K562 (cell line): ENCODE data around the gene CFAP53. TPM values are rescaled to one million over a fixed set of nuclear protein-coding genes. Genes with fewer than 3 reads are reported as not detected.
A peak's percentile ranks its signal among the peaks of the same experiment; 100 is the strongest.

Experiments used
- AFF1 ChIP-seq, 2 experiments: fragments of 450-650 bp; IDR thresholded peaks; 2 replicates each; pipeline ENCODE4 v1.6.1; 2018; ENCODE audit warnings: mild to moderate bottlenecking in 2 of 2, low read depth in 1 of 2; ENCODE audit not compliant: partially characterized antibody in 2 of 2
- BCLAF1 ChIP-seq, 2 experiments: fragments of 450-650 bp in 1 of 2; IDR thresholded peaks; 2 replicates each; pipeline ENCODE4 v1.6.1; 2011 to 2017; ENCODE audit warnings: low read depth in 2 of 2, antibody characterized with exemption in 1 of 2, borderline replicate concordance in 1 of 2, low read length in 1 of 2, mild to moderate bottlenecking in 1 of 2, mixed read lengths in 1 of 2; ENCODE audit not compliant: control insufficient read depth in 1 of 2
- CHCHD3 ChIP-seq: fragments of 250-450 bp; sonication (Bioruptor Pico); IDR thresholded peaks from 2 replicates; pipeline ENCODE4 v2.1.2; 2022; ENCODE audit warnings: mild to moderate bottlenecking
- ILF3 ChIP-seq: fragments of 450-650 bp; IDR thresholded peaks from 2 replicates; pipeline ENCODE4 v1.6.1; 2018; ENCODE audit warnings: antibody characterized with exemption, mild to moderate bottlenecking, moderate library complexity, borderline replicate concordance
- ILK ChIP-seq: fragments of 450-650 bp; IDR thresholded peaks from 2 replicates; pipeline ENCODE4 v1.6.1; 2016; ENCODE audit warnings: missing genetic modification characterization, low read depth, mild to moderate bottlenecking, missing compliant biosample characterization, moderate library complexity, borderline replicate concordance
- MAFF ChIP-seq: IDR thresholded peaks from 2 replicates; pipeline ENCODE4 v1.6.1; 2012; ENCODE audit warnings: low read length, improper control_type of control experiment
- MEF2A ChIP-seq: IDR thresholded peaks from 2 replicates; pipeline ENCODE4 v1.6.1; 2011; ENCODE audit warnings: low read depth, mild to moderate bottlenecking, low read length, moderate library complexity; ENCODE audit not compliant: control insufficient read depth
- MNT ChIP-seq, 2 experiments: fragments of 450-650 bp; conservative IDR thresholded peaks; 2 replicates each; pipeline ENCODE4 v1.6.1; 2017; ENCODE audit warnings: mild to moderate bottlenecking in 2 of 2, moderate library complexity in 2 of 2
- MYBL2 ChIP-seq, 2 experiments: fragments of 450-650 bp in 1 of 2; sonication (generic) in 1 of 2; formaldehyde crosslinking in 1 of 2; IDR thresholded peaks; 2 replicates each; pipeline versions ENCODE4 v1.6.1 to v1.8.1; 2017 to 2022; ENCODE audit warnings: borderline replicate concordance in 1 of 2, inconsistent platforms in 1 of 2, low read depth in 1 of 2, mild to moderate bottlenecking in 1 of 2, missing genetic modification reagents in 1 of 2, moderate library complexity in 1 of 2
- RBM14 ChIP-seq: fragments of 200-400 bp; formaldehyde crosslinking; IDR thresholded peaks from 2 replicates; pipeline ENCODE4 v1.6.1; 2018; ENCODE audit warnings: low read depth, mild to moderate bottlenecking, low read length, moderate library complexity, borderline replicate concordance; ENCODE audit not compliant: insufficient read depth
- STAG1 ChIP-seq: sonication (generic); formaldehyde crosslinking; IDR thresholded peaks from 2 replicates; pipeline ENCODE4 v1.5.0; 2020; ENCODE audit warnings: missing genetic modification reagents, borderline replicate concordance
- ZFP1 ChIP-seq: fragments of 450-650 bp; formaldehyde crosslinking; IDR thresholded peaks from 2 replicates; pipeline ENCODE4 v1.4.0; 2020; ENCODE audit warnings: mild to moderate bottlenecking, mixed read lengths
- ZNF398 ChIP-seq: fragments of 250-450 bp; sonication (Bioruptor Pico); IDR thresholded peaks from 2 replicates; pipeline ENCODE4 v1.8.0; 2021; ENCODE audit warnings: moderate library complexity, mild to moderate bottlenecking, inconsistent platforms
- polyA plus RNA-seq, 8 experiments: library from polyadenylated mRNA; depleted of rRNA in 4 of 8; stranded (reverse) in 5 of 8; unstranded in 3 of 8; fragments of >200 nt; fragmentation: Nextera tagmentation in 2 of 8; fragmentation: Illumina TruSeq in 1 of 8; extraction: Ambion mirVana in 2 of 8; extraction: Trizol in 1 of 8; gene quantifications; 2 replicates each; pipeline versions ENCODE4 v1.2.1 to v1.2.3, GENCODE V29; 2011 to 2014; ENCODE audit warnings: inconsistent platforms in 1 of 8, missing spikeins in 1 of 8
- total RNA-seq, 7 experiments: library from RNA; depleted of rRNA in 6 of 7; stranded (reverse); fragments of >200 nt in 6 of 7; fragmentation: Illumina TruSeq in 2 of 7; extraction: Trizol in 2 of 7; gene quantifications; 2 replicates each; pipeline versions ENCODE4 v1.2.1 to v1.2.3, GENCODE V29; 2011 to 2021; ENCODE audit warnings: low replicate concordance in 1 of 7

CFAP53 gene
- total and polyA plus RNA-seq, 9 of the 15 experiments (the other 6 are each of a cell fraction or from before 2014, with no cell fraction given) = 0.21 to 1.9 (median 1.2) TPM

- no peak for TF ChIP-seq BCLAF1 (IDR thresholded peaks at IDR 0.05; ENCODE audit: borderline replicate concordance in 1 of 2, control insufficient read depth in 1 of 2, low read depth in 2 of 2, low read length in 1 of 2)
- no peak for TF ChIP-seq ZNF398 (CRISPR knock-in tag)
- TF ChIP-seq STAG1 (CRISPR knock-in tag) = no peak
- TF ChIP-seq RBM14 = no peak
- no peak for TF ChIP-seq MAFF
- no peak for TF ChIP-seq ILK (tag)
- TF ChIP-seq MNT (conservative IDR thresholded peaks at IDR 0.05) = peak; percentile 74 to 86
- TF ChIP-seq MYBL2 (IDR thresholded peaks at IDR 0.05; ENCODE audit: low read depth) = peak; percentile 92
- no peak for TF ChIP-seq MYBL2 (CRISPR knock-in tag; IDR thresholded peaks at IDR 0.05; ENCODE audit: borderline replicate concordance)
- TF ChIP-seq AFF1 (IDR thresholded peaks at IDR 0.05; ENCODE audit: low read depth in 1 of 2, partially characterized antibody in 2 of 2) = no peak
- no peak for TF ChIP-seq CHCHD3
- TF ChIP-seq ZFP1 (CRISPR knock-in tag) = no peak
- peak; percentile 1; the same call in 1 of the 2 replicates for TF ChIP-seq MEF2A
- no peak for TF ChIP-seq ILF3
These were observed 21.4 kb upstream of the CFAP53 start, which contains the start of gene CXXC1 (continued) for GRCh38 chr18:50287441-50288347.
